GM18868 (cell line): ENCODE results near the gene PRKAR2B.
"Not testable (repeated sequence)": the region's sequence is repeated elsewhere in the genome, so short reads cannot be mapped to it uniquely, and the experiment has no call there.

ENCODE experiments used
- ATAC-seq: cut with Tn5 transposase; IDR thresholded peaks from one replicate; pipeline ENCODE4 v1.9.1; 2021; ENCODE audit warnings: mild to moderate bottlenecking, moderate library complexity; ENCODE audit not compliant: unreplicated experiment

The PRKAR2B gene

DNA sequence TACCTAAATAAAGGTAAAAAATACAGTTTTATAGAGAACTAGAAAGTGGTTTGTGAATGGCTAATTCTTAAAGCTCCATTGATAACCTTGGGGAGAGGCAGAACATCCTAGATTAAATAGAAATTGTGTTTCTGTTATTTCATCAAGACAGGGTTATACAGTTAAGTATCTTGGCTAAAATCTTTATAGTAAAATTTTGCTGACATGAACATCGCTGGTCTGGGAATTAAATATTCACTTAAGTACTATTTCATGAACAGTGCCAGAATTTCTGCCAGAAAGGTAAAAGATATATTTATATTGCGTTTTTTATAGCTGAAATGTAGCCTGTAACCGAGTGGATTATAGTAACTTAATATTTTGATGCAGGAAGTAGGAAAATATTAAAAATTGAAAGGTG, 70.6 kb downstream of the PRKAR2B start:
- no peak for ATAC-seq

DNA sequence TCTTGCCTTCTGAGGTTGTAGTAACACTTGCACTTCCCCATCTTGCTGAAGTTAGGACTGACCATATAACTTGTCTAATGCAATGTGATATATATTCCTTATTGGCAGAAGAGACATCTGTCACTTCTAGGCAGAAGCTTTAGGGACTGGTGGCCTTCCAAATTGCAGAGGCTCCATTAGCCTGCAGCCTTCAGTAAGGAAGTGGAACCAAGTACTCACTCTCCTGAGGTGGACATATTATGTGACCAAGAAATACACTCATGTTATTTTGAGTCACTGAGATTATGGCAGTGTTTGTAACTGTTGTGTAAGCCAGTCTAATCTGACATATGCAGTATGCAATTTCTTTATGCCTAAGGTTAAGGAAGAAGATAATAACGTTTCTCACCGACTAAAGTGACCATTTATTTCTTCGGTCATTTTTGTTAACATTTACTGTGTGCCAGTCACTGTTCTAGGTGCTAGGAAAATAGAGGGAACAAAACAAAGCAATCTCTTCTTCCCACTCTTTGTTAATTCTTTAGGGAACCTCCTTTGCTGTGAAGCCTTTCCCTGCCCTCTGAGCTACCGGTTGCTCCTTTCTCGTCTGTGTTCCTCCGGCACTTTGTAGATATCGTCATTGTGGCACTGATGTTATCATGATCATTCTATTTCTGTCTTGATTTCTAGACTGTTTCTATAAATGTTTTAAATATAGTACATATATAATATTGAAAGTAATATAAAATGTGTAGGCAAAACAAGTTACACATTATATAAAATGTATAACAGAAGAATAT, 71.4 kb downstream of the PRKAR2B start:
- ATAC-seq, result no peak

DNA sequence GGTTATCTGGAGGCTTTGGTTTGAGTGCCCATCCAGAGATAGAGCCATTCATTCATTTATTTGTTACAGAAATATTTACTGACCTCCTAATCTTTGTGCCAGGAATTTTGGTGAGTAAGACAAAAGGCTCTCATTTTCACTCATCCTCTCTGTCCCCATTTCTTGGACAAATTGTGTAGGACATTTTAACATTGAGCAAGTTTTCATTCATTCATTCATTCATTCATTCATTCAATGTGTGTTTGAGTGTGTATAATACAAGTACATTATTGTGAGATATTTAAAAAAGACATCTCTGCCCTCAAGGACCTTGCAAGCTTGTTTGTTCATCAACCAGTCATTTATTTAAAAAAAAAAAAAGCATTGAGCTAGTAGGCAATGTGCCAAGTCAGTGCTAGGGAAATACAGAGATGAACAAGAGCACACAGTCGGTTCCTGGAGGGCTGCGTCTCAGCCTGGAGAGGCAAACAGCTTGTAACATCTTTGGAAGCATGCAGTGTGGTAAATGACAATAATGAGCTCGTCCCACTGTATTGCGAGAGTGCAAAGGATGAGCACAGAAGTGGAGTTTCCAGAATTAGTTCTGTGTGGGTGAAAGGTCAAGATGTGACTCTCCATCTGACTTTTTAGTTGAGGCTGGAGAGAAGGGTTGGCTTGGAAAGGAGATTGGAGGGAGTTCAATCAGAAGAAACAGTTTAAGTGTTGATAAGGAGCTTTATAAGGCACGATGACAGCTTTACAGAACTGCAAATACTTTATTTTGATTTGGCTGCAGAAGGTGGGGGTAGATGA, 73.8 kb downstream of the PRKAR2B start:
- no peak for ATAC-seq

DNA sequence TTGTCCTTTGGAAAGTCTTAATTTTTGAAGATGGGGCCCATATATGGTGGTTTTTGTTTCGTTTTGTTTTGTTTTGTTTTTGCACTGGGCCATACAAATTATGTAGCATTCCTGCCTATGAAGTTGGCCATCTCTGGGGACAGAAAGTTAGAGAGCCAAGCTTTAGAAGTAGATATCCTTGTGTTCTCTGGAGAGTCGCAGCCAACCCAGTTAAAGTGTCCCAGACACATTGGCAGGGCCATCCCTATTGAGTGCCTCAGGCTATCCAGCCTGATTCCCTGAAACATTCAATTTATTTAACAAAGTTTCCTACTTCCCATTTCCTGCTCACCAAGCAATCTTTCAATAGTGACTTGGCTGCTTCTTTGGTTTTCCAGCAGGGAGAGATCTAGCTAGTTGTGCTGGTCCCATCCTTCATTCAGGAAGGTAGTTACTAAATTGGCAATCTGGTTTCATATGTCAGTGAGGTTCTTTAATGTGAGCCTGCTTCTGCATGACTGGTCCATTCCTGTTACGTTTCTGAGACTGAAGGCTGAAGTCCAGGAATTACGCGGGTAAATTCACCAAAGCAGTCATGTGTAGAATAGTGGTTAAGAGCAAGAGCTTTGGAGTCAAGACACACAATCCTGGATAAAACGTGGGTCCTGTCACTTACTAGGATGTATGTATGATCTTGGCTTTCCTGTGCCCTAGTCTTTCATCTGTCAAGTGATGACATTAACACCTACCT, 75.0 kb downstream of the PRKAR2B start:
- no peak for ATAC-seq

DNA sequence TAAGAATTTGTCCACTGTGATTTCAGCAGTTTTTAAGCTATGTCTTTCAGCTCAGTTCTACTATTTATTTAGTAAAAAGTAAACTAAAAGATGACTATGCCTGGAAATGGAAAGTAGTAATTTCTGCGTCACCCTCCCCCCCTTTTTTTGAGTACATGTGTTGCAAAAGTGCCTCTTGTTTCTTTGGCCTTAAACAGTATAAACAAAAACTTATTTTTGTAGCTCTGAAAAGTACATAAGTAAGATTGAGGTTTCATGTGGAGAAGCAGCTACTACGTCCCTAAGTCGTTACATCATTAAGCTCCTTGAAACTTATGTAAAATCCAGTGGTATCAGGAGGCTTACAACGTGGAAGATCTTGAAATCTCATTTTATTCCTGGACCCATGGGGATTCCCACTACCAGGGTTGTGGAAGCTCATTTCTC, 78.0 kb downstream of the PRKAR2B start:
- ATAC-seq, result no peak

DNA sequence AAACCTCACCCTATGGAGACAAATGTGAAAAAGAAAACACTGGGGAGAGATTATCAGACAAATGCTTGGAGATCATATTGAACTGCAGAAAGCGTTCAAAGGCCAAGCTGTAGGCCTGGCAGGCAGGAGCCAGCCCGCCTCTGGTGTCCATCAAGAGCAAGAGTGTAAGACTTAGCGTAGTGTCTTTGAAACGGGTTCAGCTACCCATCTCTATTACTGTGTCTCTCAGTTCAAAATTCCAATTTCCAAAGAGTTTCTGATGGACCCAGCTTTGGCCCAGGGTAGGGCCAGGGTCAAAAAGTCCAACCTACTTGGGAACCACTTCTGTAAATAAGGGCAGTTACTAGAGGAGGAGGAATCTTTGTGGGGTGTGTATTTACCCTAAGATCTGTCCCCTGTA, 78.9 kb downstream of the PRKAR2B start:
- no peak for ATAC-seq

DNA sequence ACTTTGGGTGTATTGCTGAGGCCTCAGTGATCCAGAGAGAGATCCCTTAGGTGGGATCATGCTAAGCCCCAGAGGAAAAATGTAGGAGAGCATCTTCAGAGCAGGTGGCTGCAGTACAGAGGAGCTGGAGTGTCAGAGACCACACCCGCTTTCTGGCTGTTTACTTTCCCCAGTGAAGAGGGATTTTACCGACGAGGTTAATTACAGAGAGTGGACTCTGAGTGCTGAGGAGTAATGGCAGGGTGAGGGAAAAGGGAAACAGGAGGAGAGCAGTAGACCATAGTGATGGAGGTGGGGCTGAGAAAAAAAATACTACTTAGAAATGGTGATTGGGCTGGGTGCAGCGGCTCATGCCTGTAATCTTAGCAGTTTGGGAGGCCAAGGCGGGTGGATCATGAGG, 81.0 kb downstream of the PRKAR2B start:
- ATAC-seq, result no peak

DNA sequence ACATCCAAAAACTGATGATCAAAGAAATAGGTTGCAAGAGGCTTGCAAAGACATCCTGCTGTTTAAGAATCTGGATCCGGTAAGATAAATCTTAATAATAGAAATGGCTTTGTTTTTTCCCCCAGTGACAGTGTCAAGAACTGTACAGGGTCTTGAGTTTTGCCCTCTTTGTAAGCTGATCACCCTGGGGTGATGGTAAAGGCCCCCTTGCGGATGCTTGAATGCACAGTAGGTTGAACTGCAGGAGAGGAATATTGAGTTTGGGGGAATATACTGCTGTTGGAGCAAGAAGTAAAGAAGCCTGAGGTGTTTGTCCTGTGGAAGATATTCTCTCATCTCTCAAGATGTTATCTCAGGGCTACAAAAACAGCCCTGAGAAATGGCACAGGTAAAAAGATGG, 83.7 kb downstream of the PRKAR2B start:
- no peak for ATAC-seq

DNA sequence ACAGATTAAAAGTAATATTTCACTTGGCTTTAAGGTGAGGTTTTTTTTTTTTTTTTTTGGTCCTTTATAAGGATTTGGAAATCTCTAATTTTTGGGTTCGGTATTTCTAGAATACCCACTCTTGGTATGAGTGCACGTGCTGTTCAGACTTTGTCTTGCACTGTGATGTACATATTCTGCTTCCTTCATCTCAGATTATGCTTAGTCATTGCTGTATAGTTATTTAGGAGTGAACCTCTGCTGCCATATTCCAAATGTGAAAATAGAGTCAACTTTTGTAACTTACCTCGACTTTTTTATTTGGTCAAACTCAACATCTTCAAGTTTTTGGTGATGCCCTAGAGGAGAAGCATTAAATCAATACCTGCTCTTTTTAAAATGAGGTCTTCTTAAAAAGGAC, 84.2 kb downstream of the PRKAR2B start:
- ATAC-seq, result no peak

- ATAC-seq, result no peak
These were observed 86.1 kb downstream of the PRKAR2B start for GRCh38 chr7:107130487-107131220.

DNA sequence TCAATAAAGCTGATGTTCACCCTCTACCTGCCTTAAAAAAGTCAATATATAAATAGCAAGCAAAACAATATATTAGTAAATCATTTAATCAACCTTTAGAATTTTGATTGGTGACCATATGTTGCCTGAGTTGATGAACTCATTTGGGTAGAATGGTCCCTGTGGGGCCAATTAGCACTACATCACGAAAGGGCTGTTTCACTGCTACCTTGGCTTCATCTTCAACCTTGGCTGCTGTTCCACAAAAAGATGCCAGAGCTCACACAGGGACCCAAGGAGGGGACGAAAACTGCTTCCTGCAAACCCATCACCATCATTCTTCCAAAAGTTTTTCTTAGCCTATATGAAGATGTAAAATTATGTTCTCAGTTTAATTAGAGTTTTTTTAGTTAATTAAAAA, 88.9 kb downstream of the PRKAR2B start:
- no peak for ATAC-seq

DNA sequence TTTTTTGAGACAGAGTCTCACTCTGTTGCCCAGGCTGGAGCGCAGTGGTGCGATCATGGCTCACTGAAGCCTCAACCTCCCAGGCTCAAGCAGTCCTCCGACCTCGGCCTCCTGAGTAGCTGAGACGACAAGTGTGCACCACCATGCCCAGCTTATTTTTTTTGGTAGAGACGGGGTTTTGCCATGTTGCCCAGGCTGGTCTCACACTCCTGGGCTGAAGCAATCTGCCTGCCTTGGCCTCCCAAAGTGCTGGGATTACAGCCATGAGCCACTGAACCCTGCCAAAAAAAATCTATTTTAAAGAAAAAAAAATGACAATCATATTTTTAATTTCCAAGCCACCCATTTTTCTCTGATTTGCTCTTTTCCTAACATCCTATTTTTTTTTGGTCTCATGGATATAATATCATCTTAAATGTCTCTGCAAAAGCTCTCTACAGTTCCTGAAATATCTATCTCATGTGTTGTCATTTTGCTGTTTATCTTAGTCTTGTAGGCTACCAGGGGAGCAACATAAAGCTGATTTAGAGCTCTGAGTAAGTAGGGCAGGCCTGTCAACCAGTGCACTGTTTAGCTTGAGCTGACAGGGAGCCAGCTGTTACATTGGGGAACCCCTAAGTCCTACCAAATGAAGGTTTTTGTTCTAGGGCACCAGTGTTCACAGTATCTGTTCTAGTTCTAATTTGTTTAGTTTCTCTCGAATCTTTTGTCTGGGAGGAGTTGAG, 94.4 kb downstream of the PRKAR2B start:
- ATAC-seq, result no peak

DNA sequence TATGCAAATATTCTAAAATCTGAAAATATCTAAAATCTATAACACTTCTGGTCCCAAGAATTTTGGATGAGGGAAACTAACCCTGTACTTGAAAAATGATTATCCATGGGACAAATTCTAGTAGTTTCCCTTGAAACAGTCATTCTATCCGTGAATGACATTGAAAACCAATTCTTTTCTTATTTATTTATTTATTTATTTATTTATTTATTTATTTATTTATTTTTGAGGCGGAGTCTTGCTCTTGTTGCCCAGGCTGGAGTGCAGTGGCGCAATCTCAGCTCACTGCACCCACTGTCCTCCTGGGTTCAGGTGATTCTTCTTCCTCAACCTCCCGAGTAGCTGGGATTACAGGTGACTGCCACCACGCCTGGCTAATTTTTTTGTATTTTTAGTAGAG, 99.4 kb downstream of the PRKAR2B start:
- ATAC-seq, result not testable (repeated sequence)

- ATAC-seq, result no peak
These were observed 100.7 kb downstream of the PRKAR2B start for GRCh38 chr7:107145067-107145838.

- ATAC-seq, result no peak
These were observed 103.2 kb downstream of the PRKAR2B start for GRCh38 chr7:107147464-107148393.

- no peak for ATAC-seq
These were observed 104.2 kb downstream of the PRKAR2B start for GRCh38 chr7:107148721-107149120.

GRCh38 chr7:107149863-107150262, 105.4 kb downstream of the PRKAR2B start:
- ATAC-seq, result no peak

DNA sequence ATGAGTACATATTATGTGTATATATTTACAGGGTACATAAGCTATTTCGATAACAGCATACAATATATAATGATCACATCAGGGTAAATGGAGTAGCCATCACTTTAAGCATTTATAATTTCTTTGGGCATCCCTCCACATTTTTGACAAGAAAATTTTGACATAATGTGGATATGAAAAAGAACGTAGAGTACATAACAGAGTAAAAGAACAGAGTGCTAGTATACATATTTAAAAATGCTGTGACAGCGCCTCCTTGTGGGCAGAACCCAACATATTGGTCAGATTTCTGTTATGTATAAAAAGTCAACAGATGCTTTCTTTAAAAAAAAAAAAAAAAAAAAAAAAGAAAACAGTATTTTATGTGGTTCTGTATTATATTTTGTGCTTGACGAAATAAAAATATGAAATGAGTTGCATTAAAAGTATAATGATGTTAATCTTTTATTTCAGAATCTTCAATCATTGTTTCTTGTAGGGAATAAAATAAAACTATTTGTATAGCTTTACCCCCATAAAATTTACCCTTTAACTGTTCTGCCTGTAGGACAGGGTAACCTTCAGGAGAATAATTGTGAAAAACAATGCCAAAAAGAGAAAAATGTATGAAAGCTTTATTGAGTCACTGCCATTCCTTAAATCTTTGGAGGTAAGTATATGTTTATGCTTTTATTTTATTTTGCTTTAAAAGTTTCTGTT, 106.0 kb downstream of the PRKAR2B start:
- ATAC-seq, result no peak
